Stomach (tissue), 9 donors: ENCODE measurements around the gene CARS1. TPM values are rescaled to one million over a fixed set of nuclear protein-coding genes. Genes with fewer than 3 reads are reported as not detected.
A peak's percentile ranks its signal among the peaks of the same experiment; 100 is the strongest.

Experiments used
- DNase-seq, 2 donors: peaks; one replicate each; pipeline versions ENCODE4 v3.0.0 to v3.0.0-alpha.2; 2013 to 2019
- H3K27ac ChIP-seq, 5 donors: fragments of 200-600 bp in 4 of 5; sonication (generic) in 4 of 5; one replicate each; pipeline ENCODE4 v1.5.1; 2013 to 2019; ENCODE audit warnings: mild to moderate bottlenecking in 1 of 5, moderate library complexity in 1 of 5
- H3K27me3 ChIP-seq, 3 donors: fragments of 200-600 bp; sonication (generic); one replicate each; pipeline ENCODE4 v1.5.1; 2017 to 2019; ENCODE audit warnings: mixed run types in 1 of 3
- H3K36me3 ChIP-seq, 4 donors: fragments of 200-600 bp; sonication (generic); 1 replicate in 3 of 4; 2 replicates in 1 of 4; pipeline ENCODE4 v1.5.1; 2016 to 2019
- H3K4me1 ChIP-seq, 4 donors: fragments of 200-600 bp; sonication (generic); one replicate each; pipeline ENCODE4 v1.5.1; 2016 to 2019
- H3K4me3 ChIP-seq, 4 donors: fragments of 200-600 bp; sonication (generic) in 3 of 4; one replicate each; pipeline ENCODE4 v1.5.1; 2016 to 2019; ENCODE audit warnings: mild to moderate bottlenecking in 1 of 4
- H3K9me3 ChIP-seq, 4 donors: fragments of 200-600 bp; sonication (generic); one replicate each; pipeline ENCODE4 v1.5.1; 2016 to 2019
- CTCF ChIP-seq, 7 experiments: fragments of 450-650 bp in 4 of 7; fragments of 200-600 bp in 3 of 7; sonication (generic) in 3 of 7; IDR thresholded peaks; one replicate each; pipeline ENCODE4 v1.5.1; 2016 to 2019; ENCODE audit warnings: antibody characterized with exemption in 7 of 7, control low read depth in 2 of 7, mild to moderate bottlenecking in 1 of 7
- EP300 ChIP-seq: sonication (generic); formaldehyde crosslinking; IDR thresholded peaks from one replicate; pipeline ENCODE4 v1.6.1; 2017; ENCODE audit warnings: antibody characterized with exemption
- POLR2A ChIP-seq, 4 donors: fragments of 450-650 bp; IDR thresholded peaks; one replicate each; pipeline ENCODE4 v1.6.1; 2016; ENCODE audit warnings: antibody characterized with exemption in 4 of 4, control low read depth in 2 of 4, mild to moderate bottlenecking in 1 of 4, moderate library complexity in 1 of 4
- POLR2AphosphoS5 ChIP-seq, 3 donors: sonication (generic); formaldehyde crosslinking; IDR thresholded peaks; one replicate each; pipeline ENCODE4 v1.6.1; 2016; ENCODE audit warnings: antibody characterized with exemption in 3 of 3
- whole genome bisulfite sequencing, 5 donors: extraction: QIAGEN DNeasy Blood & Tissue Kit in 3 of 5; methylation state at CpG; one replicate each; pipeline versions ENCODE4 v1.1.5 to v1.1.7; 2013 to 2018; 5-methylcytosine and 5-hydroxymethylcytosine counted together
- intact Hi-C: fragments of 100-400 bp; cut with DNase I; formaldehyde crosslinking; loops from one replicate; pipeline ENCODE4 v1.15.1; 2023; ENCODE audit warnings: low total_unique reads
- polyA plus RNA-seq, 3 donors: library from polyadenylated mRNA; stranded (reverse); fragments of 200-250 nt; gene quantifications; one replicate each; pipeline ENCODE4 v1.2.3, GENCODE V29; 2013
- total RNA-seq, 5 donors: library from RNA; depleted of rRNA; stranded (reverse); fragments of >200 nt; gene quantifications; one replicate each; pipeline versions ENCODE4 v1.1.0 to v1.2.3, GENCODE V29; 2014 to 2016
- donor health status: healthy with polysubstance abuse.
- donor health status: Bipolar disorder and iron deficiency.
- donor health status: healthy.

The CARS1 gene
- total and polyA plus RNA-seq, 8 donors: 25.2 to 54.2 (median 41.8) TPM

- no peaks in the 10 kb centered on the region for H3K9me3 ChIP-seq
- H3K27ac ChIP-seq: peak overlapping the region in 1 of 5 donors; percentile 56
- no peak for DNase-seq
- peaks cover 63 to 98% (median 92%) of the 10 kb centered on the region in 4 donors for H3K36me3 ChIP-seq
- no peaks in the 10 kb centered on the region for H3K27me3 ChIP-seq
- TF ChIP-seq EP300: no peak
- no peak for TF ChIP-seq CTCF (IDR thresholded peaks at IDR 0.05)
- no peak for TF ChIP-seq POLR2A (IDR thresholded peaks at IDR 0.05)
- TF ChIP-seq POLR2AphosphoS5 (IDR thresholded peaks at IDR 0.05): no peak
- H3K4me3 ChIP-seq: no peak overlapping the region
- intact Hi-C loops: loop anchor here (5.0 kb wide), 1 partner anchor 56 kb away; no protein-coding TSS in a partner anchor
- H3K4me1 ChIP-seq: peaks cover 0 to 28% (median 8%) of the 10 kb centered on the region in 4 donors
- 75 to 81% (median 78%) methylated on average over 5 of the region's 5 CpGs for WGBS, 5 donors
Observed at GRCh38 chr11:3036419-3036818, 20.8 kb downstream of the CARS1 start.

- intact Hi-C loops: loop anchor here (5.0 kb wide), 1 partner anchor 57 kb away; no protein-coding TSS in a partner anchor
Observed at GRCh38 chr11:3035333-3035732, 21.9 kb downstream of the CARS1 start.

GRCh38 chr11:3030289-3031070 is 26.7 kb downstream of the CARS1 start:
- H3K27ac ChIP-seq: peak overlapping the region in 1 of 5 donors; percentile 16
- intact Hi-C loops: no loop called here

More at GRCh38 chr11:3035333-3035732, 21.9 kb downstream of the CARS1 start:
- H3K4me3 ChIP-seq: no peak overlapping the region
- no peak overlapping the region for H3K27ac ChIP-seq
- no peaks in the 10 kb centered on the region for H3K27me3 ChIP-seq
- no peaks in the 10 kb centered on the region for H3K9me3 ChIP-seq
- peaks cover 52 to 98% (median 91%) of the 10 kb centered on the region in 4 donors for H3K36me3 ChIP-seq
- DNase-seq: no peak
- H3K4me1 ChIP-seq: peaks cover 0 to 34% (median 8%) of the 10 kb centered on the region in 4 donors
- TF ChIP-seq POLR2A (IDR thresholded peaks at IDR 0.05) (no peak), EP300 (no peak), CTCF (IDR thresholded peaks at IDR 0.05) (no peak), POLR2AphosphoS5 (IDR thresholded peaks at IDR 0.05) (no peak)

GRCh38 chr11:3028813-3029212 is 28.4 kb downstream of the CARS1 start:
- Histone ChIP-seq H3K4me3 (no peak overlapping the region), H3K27ac (no peak overlapping the region), H3K4me1 (peaks cover 0 to 26% (median 0%) of the 10 kb centered on the region in 4 donors), H3K9me3 (no peaks in the 10 kb centered on the region), H3K36me3 (peaks cover 43 to 96% (median 91%) of the 10 kb centered on the region in 4 donors), H3K27me3 (no peaks in the 10 kb centered on the region)
- no peak for DNase-seq
- intact Hi-C loops: no loop called here
- TF ChIP-seq POLR2AphosphoS5 (IDR thresholded peaks at IDR 0.05) (no peak), CTCF (IDR thresholded peaks at IDR 0.05) (no peak), POLR2A (IDR thresholded peaks at IDR 0.05) (no peak), EP300 (no peak)
- 77 to 84% (median 80%) methylated on average over 9 of the region's 9 CpGs for WGBS, 5 donors

More at GRCh38 chr11:3030289-3031070, 26.7 kb downstream of the CARS1 start:
- Histone ChIP-seq H3K9me3 (no peaks in the 10 kb centered on the region), H3K4me1 (peaks cover 0 to 26% (median 0%) of the 10 kb centered on the region in 4 donors), H3K27me3 (no peaks in the 10 kb centered on the region), H3K36me3 (peaks cover 48 to 98% (median 91%) of the 10 kb centered on the region in 4 donors), H3K4me3 (no peak overlapping the region)
- WGBS, 5 donors: 71 to 81% (median 77%) methylated on average over 18 of the region's 18 CpGs
- no peak for DNase-seq
- TF ChIP-seq CTCF (IDR thresholded peaks at IDR 0.05) (no peak), POLR2A (IDR thresholded peaks at IDR 0.05) (no peak), EP300 (no peak), POLR2AphosphoS5 (IDR thresholded peaks at IDR 0.05) (no peak)
